GM10248 (cell line): ENCODE data around the gene VDR.

Experiments
- CTCF ChIA-PET: fragments of 300-600 bp; sonication (Branson Sonifier 250); formaldehyde crosslinking; extraction: SDS; loops from one replicate; lab custom pipeline; 2021; ENCODE audit warnings: antibody characterized with exemption; lab: Yijun Ruan, JAX
- POLR2A ChIA-PET: fragments of 350-650 bp; sonication (Branson Sonifier 250); formaldehyde crosslinking; extraction: SDS; loops from one replicate; lab custom pipeline; 2020; ENCODE audit warnings: antibody characterized with exemption; lab: Yijun Ruan, JAX
- DNase-seq: peaks from one replicate; pipeline ENCODE4 v3.0.0; 2012; ENCODE audit errors: extremely low spot score
- TF ChIP-seq, protein P1 (sequence below): IDR thresholded peaks from 2 replicates; pipeline ENCODE4 v1.5.1; 2012; ENCODE audit warnings: mild to moderate bottlenecking, low read depth; ENCODE audit errors: extremely low read depth, missing control alignments, control extremely low read depth

VDR gene

GRCh38 chr12:47860279-47860841 lies 44.4 kb downstream of the VDR start:
- DNase-seq: no peak
- TF ChIP-seq, protein P1, sequence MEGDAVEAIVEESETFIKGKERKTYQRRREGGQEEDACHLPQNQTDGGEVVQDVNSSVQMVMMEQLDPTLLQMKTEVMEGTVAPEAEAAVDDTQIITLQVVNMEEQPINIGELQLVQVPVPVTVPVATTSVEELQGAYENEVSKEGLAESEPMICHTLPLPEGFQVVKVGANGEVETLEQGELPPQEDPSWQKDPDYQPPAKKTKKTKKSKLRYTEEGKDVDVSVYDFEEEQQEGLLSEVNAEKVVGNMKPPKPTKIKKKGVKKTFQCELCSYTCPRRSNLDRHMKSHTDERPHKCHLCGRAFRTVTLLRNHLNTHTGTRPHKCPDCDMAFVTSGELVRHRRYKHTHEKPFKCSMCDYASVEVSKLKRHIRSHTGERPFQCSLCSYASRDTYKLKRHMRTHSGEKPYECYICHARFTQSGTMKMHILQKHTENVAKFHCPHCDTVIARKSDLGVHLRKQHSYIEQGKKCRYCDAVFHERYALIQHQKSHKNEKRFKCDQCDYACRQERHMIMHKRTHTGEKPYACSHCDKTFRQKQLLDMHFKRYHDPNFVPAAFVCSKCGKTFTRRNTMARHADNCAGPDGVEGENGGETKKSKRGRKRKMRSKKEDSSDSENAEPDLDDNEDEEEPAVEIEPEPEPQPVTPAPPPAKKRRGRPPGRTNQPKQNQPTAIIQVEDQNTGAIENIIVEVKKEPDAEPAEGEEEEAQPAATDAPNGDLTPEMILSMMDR: no peak
- ChIA-PET CTCF (interaction anchor here (1.1 to 4.5 kb wide), 7 partner anchors 8 to 118 kb away, joined by 3 to 24 read pairs (median 4); no protein-coding TSS in a partner anchor), POLR2A (no interaction called here)

- ChIA-PET CTCF (interaction anchor here (1.2 kb wide), 1 partner anchor 23 kb away, joined by 3 read pairs; no protein-coding TSS in a partner anchor), POLR2A (no interaction called here)
- TF ChIP-seq, protein P1: no peak
- DNase-seq: no peak
Measured at GRCh38 chr12:47858511-47859266, 46.1 kb downstream of the VDR start.

GRCh38 chr12:47856721-47857575 lies 47.8 kb downstream of the VDR start:
- TF ChIP-seq, protein P1: no peak
- ChIA-PET CTCF (interaction anchor here (1.1 to 2.4 kb wide), 5 partner anchors 10 to 93 kb away, joined by 3 to 6 read pairs (median 3); no protein-coding TSS in a partner anchor), POLR2A (no interaction called here)
- DNase-seq: no peak

GRCh38 chr12:47856094-47856493 lies 48.7 kb downstream of the VDR start:
- CTCF ChIA-PET: interaction anchor here (0.9 to 2.4 kb wide), 7 partner anchors 11 to 94 kb away, joined by 3 to 6 read pairs (median 3); no protein-coding TSS in a partner anchor
- TF ChIP-seq, protein P1: no peak
- DNase-seq: no peak
- POLR2A ChIA-PET: no interaction called here

DNA sequence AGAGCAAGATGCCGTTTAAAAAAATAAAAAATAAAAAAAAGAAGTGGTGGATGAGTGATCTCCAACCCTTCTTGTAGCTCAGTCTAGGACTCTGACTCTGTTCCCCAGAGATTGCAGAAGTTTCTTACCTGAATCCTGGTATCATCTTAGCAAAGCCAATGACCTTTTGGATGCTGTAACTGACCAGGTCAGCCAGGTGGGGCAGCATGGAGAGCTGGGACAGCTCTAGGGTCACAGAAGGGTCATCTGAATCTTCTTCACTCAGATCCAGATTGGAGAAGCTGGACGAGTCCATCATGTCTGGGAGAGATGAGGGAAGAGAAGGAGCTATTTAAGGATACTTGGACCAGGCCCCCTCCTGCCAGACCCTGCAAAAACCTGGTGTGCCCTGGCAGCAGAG lies 49.3 kb downstream of the VDR start:
- TF ChIP-seq, protein P1: no peak
- no peak for DNase-seq
- CTCF ChIA-PET: interaction anchor here (0.7 to 2.4 kb wide), 10 partner anchors 12 to 113 kb away, joined by 3 to 6 read pairs (median 3); partner anchors contain the start of gene TMEM106C
- POLR2A ChIA-PET: interaction anchor here (0.9 kb wide), 1 partner anchor 13 kb away, joined by 3 read pairs; no protein-coding TSS in a partner anchor
